WERI-Rb-1 (cell line): ENCODE results near the gene TMEM35B.

Experiments used
- DNase-seq: peaks from one replicate; pipeline ENCODE4 v3.0.0-alpha.2; 2020
- H3K27ac ChIP-seq: fragments of 250-450 bp; sonication (Bioruptor Pico); 2 replicates; pipeline ENCODE4 v1.5.1; 2020; ENCODE audit warnings: mild to moderate bottlenecking, moderate library complexity
- H3K27me3 ChIP-seq: fragments of 250-450 bp; sonication (Bioruptor Pico); 2 replicates; pipeline ENCODE4 v1.5.1; 2021; ENCODE audit warnings: mild to moderate bottlenecking, low read depth, moderate library complexity; ENCODE audit not compliant: insufficient read depth, severe bottlenecking
- H3K36me3 ChIP-seq: fragments of 250-450 bp; sonication (Bioruptor Pico); 2 replicates; pipeline ENCODE4 v1.5.1; 2020; ENCODE audit warnings: mild to moderate bottlenecking, moderate library complexity
- H3K4me3 ChIP-seq: 2 replicates; pipeline ENCODE4 v1.5.1; 2011; ENCODE audit warnings: low read depth, mild to moderate bottlenecking, control low read depth, low read length
- H3K9me3 ChIP-seq: fragments of 250-450 bp; sonication (Bioruptor Pico); 2 replicates; pipeline ENCODE4 v1.5.1; 2021; ENCODE audit warnings: mild to moderate bottlenecking, moderate library complexity; ENCODE audit not compliant: severe bottlenecking
- CTCF ChIP-seq: IDR thresholded peaks from 2 replicates; pipeline ENCODE4 v1.5.1; 2011; ENCODE audit warnings: low read depth, mild to moderate bottlenecking, control low read depth, inconsistent platforms, low read length

TMEM35B gene

GRCh38 chr1:34984793-34985608 is at the start of gene TMEM35B:
Gene TMEM35B (minus strand): TSS chr1:34985347. CDS start chr1:34985305, 42 bp downstream.
- Histone ChIP-seq H3K4me3 (peak within 1 kb of the TSS; percentile 82), H3K36me3 (peaks cover 3% of the 10 kb centered on the region; the same call in 1 of the 2 replicates), H3K27ac (peak within 1 kb of the TSS; percentile 90), H3K9me3 (no peaks in the 10 kb centered on the region), H3K27me3 (no peaks in the 10 kb centered on the region)
- TF ChIP-seq CTCF, result no peak
- peak; percentile 76 for DNase-seq

GRCh38 chr1:35033346-35033745 is 48.2 kb upstream of the TMEM35B start:
- DNase-seq, result no peak
- H3K9me3 ChIP-seq, result peaks cover 12% of the 10 kb centered on the region
- H3K36me3 ChIP-seq, result no peaks in the 10 kb centered on the region
- no peak for TF ChIP-seq CTCF
- H3K27ac ChIP-seq, result no peak overlapping the region
- H3K27me3 ChIP-seq, result no peaks in the 10 kb centered on the region
- no peak overlapping the region for H3K4me3 ChIP-seq

- no peak overlapping the region for H3K27ac ChIP-seq
- H3K9me3 ChIP-seq, result peaks cover 12% of the 10 kb centered on the region
- peak overlapping the region; percentile 58 for H3K4me3 ChIP-seq
- H3K36me3 ChIP-seq, result no peaks in the 10 kb centered on the region
- H3K27me3 ChIP-seq, result no peaks in the 10 kb centered on the region
- DNase-seq, result no peak
- no peak for TF ChIP-seq CTCF
These were observed 47.2 kb upstream of the TMEM35B start for GRCh38 chr1:35032384-35032739.

GRCh38 chr1:35030756-35031446 is 45.8 kb upstream of the TMEM35B start:
- no peak for TF ChIP-seq CTCF
- H3K27me3 ChIP-seq, result no peaks in the 10 kb centered on the region
- peak overlapping the region; percentile 58 for H3K4me3 ChIP-seq
- DNase-seq, result no peak
- H3K36me3 ChIP-seq, result no peaks in the 10 kb centered on the region
- H3K27ac ChIP-seq, result peak overlapping the region; percentile 72
- H3K9me3 ChIP-seq, result peaks cover 12% of the 10 kb centered on the region

GRCh38 chr1:35030338-35030737 is 45.2 kb upstream of the TMEM35B start:
- no peak for DNase-seq
- H3K9me3 ChIP-seq, result peaks cover 12% of the 10 kb centered on the region
- no peak for TF ChIP-seq CTCF
- H3K27me3 ChIP-seq, result no peaks in the 10 kb centered on the region
- no peaks in the 10 kb centered on the region for H3K36me3 ChIP-seq
- no peak overlapping the region for H3K27ac ChIP-seq
- no peak overlapping the region for H3K4me3 ChIP-seq
